Effector CD4-positive, alpha-beta T cell (primary cell): ENCODE data around the gene PDHB.

Source experiments
- DNase-seq: peaks from one replicate; pipeline ENCODE4 v3.0.0-alpha.2; 2020

Gene PDHB

DNA sequence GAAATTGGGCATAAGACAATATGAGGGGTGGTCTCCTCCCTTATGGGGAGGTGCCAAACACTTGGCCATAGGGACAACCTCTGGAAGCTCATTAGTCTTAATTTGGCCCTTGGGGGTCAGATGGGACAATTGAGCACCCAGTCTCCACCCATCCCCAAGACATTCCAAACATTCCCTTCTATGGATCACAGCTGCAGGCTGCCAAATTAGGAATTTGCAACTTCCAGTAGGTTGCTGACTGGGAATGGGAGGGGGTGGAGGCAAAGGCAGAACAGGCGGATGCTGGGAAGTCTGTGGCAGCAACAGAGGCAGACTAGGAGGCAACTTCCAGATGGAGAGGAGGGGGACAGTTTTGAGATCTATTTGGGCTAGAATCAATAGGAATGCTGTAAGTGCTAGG lies 1.4 kb upstream of the PDHB start:
- no peak for DNase-seq

DNA sequence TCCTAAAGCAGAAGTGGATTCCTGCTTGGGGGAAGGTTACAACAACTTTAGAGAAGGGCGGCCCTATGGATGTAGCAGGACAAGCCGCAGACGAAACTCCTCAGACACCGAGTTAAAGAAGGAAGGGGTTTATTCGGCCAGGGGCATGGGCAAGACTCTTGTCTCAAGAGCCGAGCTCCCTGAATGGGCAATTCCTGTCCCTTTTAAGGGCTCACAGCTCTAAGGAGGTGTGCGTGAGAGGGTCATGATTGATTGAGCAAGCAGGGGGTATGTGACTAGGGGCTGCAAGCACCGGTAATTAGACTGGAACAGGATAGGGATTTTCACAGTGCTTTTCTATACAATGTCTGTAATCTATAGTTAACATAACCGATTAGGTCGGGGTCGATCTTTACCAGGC lies 879 bp upstream of the PDHB start:
- DNase-seq = no peak

DNA sequence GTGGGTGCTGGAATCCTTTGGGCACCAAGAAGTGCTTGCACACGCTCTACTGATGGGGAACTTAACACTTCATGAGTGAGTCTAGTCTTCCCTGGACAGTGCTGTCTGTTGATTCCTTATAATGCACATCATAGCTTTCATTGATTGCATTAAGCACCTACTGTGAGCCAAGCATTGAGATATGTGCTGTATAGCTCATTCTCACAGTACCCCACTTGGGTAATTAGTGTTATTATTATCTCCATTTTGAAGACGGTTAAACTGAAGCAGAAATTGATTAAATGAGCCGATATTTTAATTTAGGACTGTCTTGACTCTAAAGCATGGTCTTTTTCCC lies 504 bp upstream of the PDHB start:
- DNase-seq = no peak

DNA sequence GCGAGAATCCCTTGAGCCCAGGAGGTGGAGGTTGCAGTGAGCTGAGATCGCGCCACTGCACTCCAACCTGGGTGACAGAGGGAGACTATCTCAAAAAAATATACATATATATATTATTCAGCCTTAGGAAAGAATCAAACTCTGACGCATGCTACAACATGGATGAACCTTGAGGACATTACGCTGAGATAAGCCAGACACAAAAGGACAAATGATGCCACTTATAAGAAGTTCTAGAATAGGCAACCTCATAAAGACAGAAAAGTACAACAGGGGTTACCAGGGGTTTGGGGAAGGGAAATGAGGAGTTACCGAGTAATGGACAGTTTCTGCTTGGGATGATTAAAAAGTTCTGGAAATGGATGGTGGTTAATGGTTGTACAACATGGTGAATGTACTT lies 727 bp downstream of the PDHB start:
- no peak for DNase-seq

DNA sequence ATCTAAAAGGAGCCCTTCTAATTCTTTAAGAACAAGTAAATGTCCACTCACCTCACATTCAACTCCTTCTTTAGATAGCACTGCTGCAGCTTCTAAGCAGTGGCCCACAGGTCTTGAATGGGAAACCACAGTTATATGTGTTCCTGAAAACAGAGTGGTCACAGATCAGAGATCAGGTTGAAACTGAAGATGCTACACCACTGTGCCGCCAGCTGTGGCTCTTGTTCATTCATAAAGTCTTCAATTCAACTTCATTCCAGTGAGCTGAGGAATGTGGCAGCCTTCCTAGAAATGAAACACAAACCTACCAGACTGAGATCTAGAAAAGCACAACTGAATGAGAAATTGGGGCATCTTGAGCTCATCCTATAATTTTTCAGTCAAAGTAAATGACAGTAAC lies 4.0 kb downstream of the PDHB start:
- no peak for DNase-seq

- DNase-seq = no peak
These were observed 5.8 kb downstream of the PDHB start for GRCh38 chr3:58427661-58428361.

DNA sequence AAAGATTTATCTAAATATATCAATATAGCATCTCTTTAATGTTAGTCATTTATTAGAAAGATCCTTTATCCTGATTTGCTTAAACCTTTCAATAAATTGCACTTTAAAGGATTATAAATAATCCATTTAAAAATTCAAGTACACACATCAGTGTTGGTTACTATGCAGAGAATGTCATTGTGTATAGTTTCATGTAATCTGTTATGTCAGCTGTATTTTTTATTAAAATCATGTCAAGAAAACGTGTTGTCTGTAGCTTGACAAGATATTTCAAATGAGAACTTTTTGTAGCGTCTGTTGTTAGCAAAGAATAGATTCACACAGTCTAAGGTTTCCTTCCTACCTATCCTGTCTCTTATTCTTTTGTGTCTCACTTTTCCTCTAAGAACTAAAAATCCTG lies 7.8 kb downstream of the PDHB start:
- no peak for DNase-seq

DNA sequence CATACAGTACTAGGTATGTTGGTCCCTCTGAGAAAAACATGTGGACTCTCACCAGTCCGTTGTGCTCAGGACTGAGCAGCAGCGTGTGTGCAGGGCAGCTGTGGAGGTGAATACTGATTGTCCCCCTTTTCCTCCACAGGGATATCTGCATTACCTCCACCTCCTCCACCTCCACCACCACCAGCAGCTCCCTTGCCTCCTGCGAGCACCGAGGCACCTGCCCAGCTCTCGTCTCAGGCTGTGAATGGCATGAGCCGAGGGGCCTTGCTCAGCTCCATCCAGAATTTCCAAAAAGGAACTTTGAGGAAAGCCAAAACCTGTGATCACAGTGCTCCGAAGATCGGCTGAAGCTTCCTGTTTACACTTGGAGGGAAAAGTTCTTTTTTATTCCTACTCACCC lies 9.0 kb downstream of the PDHB start:
- no peak for DNase-seq

DNA sequence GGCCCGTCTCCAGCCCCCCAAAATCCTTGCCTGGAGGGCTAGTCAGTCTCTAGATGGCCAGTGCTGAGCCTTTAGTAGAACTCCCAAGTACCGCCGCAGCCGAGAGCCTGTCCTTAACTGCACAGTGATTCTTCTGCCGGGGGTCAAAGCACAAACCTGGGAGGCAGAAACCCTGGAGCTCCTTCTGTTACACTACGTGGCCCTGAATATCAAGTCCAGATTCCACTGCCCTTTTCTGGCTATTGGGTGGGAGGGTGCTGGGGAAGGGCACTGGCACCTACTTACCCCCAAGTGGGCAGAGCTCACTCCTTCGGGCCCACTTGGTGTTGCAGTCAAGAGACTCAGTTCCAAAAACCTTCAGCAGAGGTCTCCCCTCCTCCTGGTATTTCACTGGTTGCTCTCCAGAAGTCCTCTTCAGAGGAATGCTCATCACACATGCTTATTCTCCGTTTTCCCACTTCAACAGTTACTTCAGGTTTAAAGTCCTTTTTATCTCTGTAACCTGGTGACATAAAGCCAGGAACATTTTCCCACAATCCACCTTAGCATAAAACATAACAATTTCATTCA lies 10.8 kb downstream of the PDHB start:
- no peak for DNase-seq

DNA sequence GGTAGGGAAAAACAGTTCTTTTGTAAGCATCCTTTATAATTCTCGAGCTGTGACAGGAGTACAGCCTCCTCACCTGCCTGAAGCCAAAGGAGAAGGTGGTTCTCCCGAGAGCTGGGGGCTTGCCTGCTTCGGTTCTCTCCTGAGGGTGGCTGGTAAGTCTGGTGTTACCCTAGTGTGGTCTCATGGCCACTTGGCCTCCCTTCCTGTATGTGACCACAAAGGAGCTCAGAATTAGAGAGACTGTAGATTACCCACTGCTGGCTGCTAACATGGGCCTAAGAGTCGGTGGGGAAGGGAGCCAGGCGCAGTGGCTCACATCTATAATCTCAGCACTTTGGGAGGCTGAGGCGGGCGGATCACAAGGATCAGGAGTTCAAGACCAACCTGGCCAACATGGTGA lies 12.6 kb downstream of the PDHB start:
- DNase-seq = no peak

DNA sequence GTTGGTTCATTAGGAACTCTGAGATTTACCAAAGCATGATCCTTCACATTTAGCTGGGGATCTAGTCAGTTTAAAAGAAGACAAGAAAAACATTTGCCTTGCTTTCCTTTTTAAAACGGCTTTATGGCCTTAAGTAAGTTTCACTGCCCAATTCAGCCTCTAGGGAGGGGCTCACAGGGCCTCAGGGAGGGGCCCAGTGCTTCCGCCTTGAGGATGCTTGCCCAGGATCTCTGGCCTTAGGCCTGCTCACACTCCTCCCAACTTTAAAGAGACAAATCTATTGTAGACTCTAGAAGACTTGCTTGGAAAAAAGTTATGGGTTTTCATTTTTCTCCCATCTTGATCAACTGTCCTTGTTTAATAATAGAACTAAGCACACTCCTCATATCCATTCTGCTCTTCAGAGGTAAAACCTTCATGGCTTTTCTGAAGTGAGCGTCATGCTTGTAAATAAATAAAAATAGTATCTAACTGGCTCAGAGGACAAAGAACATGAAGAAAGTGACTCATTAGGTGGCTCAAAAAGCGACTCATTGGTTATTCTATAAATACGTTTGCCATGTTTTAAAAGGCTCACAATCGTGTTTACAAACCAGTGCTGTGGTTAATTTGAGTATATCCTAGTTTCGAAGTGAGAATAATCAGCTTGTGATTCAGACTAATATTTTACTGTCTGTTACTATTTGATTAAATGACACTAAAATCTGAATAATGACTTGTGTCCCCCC lies 13.7 kb downstream of the PDHB start:
- DNase-seq = no peak

DNA sequence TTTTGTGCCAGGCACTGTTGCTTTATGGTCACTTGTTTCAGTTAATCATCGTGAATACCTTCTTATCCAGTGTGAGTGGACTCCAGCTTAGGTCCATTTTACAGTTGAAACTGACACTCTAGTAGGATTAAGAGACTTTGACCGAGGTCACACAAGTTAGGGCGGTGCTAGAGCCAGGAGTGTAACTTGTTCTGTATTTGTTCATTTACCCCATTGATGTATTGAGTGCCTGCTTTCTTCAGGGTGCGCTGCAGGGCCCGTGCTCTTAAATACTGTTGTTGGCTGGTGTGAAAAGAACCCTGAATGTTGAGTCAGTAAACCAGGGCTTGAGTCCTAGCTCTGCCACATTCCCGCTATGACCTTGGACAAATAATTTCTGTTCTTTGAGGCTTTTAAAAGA lies 15.4 kb downstream of the PDHB start:
- DNase-seq = no peak

GRCh38 chr3:58417075-58417474 lies 16.6 kb downstream of the PDHB start:
- DNase-seq = no peak

DNA sequence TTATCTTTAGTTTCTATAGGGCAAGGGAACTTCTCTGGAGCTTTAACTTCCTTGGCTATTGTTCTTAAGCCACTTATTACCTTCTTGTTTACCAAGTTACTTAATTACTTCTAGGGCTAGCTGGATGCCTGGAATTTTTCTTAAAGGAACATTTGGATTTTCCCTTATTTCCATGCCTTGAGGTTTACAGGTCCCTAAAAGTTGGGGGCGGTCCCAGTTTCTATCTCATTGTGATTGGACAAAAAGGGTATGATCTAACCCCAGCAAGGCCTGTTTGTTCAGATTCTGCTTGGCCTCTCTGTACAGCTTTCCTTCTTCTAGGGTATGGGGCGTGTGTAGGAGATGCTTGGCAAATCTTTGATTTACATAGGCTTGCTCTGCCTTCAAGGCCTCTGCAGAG lies 17.4 kb downstream of the PDHB start:
- no peak for DNase-seq

GRCh38 chr3:58414538-58415197 lies 19.0 kb downstream of the PDHB start:
- peak; percentile 36 for DNase-seq

- no peak for DNase-seq
These were observed 21.5 kb downstream of the PDHB start for GRCh38 chr3:58411851-58412830.

DNA sequence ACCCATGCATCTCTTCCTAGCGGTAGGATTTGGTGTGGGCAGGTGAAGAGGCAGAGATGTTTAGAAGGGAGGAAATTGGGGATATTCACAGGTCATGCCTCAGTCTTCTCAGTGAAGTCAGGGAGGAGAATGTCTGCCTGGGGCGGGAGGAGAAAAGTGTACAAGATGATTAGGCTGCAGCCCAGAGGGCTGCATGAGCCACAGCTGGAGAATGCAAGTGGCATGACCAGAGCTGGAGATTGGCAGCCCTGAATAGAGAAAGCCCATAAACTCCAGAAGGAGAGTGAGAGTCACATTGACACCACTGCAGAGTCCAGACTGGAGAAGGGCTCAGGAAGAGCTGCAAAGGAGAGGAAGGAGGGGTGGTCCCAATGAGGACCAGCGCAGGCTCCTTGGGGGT lies 22.6 kb downstream of the PDHB start:
- DNase-seq = no peak

DNA sequence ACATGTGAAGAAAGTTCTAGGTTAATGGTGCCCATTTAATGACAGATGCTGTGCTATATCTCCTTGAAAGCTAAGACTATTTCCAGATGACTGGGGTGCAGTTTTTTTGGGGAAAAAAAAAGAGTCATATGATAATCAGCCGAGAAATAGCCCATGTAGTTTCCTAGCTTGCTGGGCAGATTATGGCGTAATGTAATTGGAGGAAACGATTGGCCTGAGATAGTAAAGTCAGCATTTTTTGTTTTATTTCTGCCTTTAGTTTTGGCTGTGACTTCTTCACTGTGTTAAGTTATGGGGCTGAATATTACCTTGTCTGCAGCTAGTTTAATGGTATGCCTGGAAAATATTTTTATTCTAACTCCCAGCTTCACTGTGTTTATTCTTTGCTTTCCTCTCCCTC lies 24.0 kb downstream of the PDHB start:
- DNase-seq = no peak

GRCh38 chr3:58408906-58409305 lies 24.7 kb downstream of the PDHB start:
- no peak for DNase-seq

GRCh38 chr3:58404396-58404795 lies 29.2 kb downstream of the PDHB start:
- no peak for DNase-seq

DNA sequence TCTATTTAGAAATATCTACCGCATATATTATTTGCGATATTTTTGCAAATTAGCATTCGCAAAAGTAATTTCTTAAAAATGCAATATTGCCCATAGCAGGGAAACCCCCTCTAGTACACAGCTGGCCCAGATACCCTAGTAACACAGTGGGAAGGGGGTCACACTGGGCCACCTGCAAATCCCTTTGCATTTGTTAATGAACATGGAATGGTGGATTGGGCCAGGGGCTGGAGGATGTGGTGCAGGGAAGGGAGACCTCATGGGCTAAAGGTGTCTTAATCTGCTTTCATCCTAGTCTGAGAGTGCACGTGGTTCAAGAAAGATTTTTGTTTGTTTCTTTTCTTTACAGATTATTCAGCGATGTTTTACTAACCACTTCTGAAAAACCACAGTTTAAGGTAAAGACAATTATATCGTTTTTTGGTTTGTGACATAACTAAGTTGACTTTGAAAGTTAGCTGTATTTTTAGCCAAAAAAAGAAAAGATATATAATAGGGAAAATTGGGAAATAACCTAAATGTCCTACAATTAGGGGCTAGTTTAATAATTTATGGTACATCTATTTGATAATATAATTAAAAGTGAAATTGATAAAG lies 30.0 kb downstream of the PDHB start:
- no peak for DNase-seq

DNA sequence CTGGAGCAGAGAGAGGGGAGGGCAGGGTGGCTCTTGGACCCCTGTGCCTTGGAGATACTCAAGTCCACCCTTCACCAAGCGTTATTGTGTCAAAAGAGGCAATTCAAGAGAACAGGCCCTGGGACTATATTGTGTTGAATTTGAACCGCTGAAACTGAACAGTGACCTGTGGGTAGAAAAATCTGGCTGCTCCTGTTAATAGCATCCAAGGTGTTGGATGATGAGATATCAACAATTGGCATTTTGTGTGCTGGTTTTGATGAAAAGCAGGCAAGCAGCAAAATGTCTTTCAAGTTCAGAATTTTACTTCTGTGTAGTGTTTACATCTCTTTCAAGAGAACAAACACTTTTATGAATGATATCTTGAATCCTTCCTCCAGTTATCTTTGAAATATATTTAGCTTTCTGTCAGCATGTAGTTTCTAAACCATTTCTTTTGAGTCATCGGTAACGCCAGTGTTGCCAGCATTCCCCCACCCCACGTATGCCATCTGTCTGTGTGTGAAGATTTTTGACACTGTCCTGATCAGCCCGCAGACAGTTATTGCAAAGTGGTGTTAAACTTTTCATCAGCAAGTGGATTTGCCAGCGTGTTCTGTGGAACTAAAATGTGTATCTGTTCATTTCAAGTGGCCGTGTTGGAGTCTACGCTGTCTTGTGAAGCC lies 34.8 kb downstream of the PDHB start:
- no peak for DNase-seq
